ENCODE measurements around the gene NME3.
"Not testable (repeated sequence)": the region's sequence is repeated elsewhere in the genome, so short reads cannot be mapped to it uniquely, and the experiment has no call there.

The NME3 gene

GRCh38 chr16:1745900-1746692 is 25.2 kb downstream of the NME3 start:
- no peak for DNase-seq

GRCh38 chr16:1745181-1745899 is 26.0 kb downstream of the NME3 start:
- DNase-seq: no peak

GRCh38 chr16:1744338-1744840 is 27.0 kb downstream of the NME3 start:
- DNase-seq: no peak

GRCh38 chr16:1743376-1744337 is 27.7 kb downstream of the NME3 start:
- no peak for DNase-seq

- no peak for DNase-seq
These were observed 29.7 kb downstream of the NME3 start for GRCh38 chr16:1741553-1742165.

GRCh38 chr16:1740781-1741490 is 30.4 kb downstream of the NME3 start:
- DNase-seq: no peak

- DNase-seq: no peak
These were observed 31.1 kb downstream of the NME3 start for GRCh38 chr16:1740234-1740633.

- DNase-seq: no peak
These were observed 36.5 kb downstream of the NME3 start for GRCh38 chr16:1734816-1735215.

GRCh38 chr16:1734123-1734522 is 37.2 kb downstream of the NME3 start:
- DNase-seq: no peak

GRCh38 chr16:1732551-1732987 is 38.8 kb downstream of the NME3 start:
- not testable (repeated sequence) for DNase-seq

- no peak for DNase-seq
These were observed 39.3 kb downstream of the NME3 start for GRCh38 chr16:1732071-1732470.

- no peak for DNase-seq
These were observed 39.7 kb downstream of the NME3 start for GRCh38 chr16:1731603-1732002.

GRCh38 chr16:1731073-1731472 is 40.3 kb downstream of the NME3 start:
- no peak for DNase-seq

- no peak for DNase-seq
These were observed 41.9 kb downstream of the NME3 start for GRCh38 chr16:1729445-1729844.

GRCh38 chr16:1729026-1729425 is 42.3 kb downstream of the NME3 start:
- no peak for DNase-seq

- DNase-seq: no peak
These were observed 43.4 kb downstream of the NME3 start for GRCh38 chr16:1727651-1728624.

- no peak for DNase-seq
These were observed 44.5 kb downstream of the NME3 start for GRCh38 chr16:1726661-1727502.

GRCh38 chr16:1724491-1724890 is 46.9 kb downstream of the NME3 start:
- DNase-seq: no peak

- peak; percentile 16 for DNase-seq
These were observed 47.7 kb downstream of the NME3 start for GRCh38 chr16:1723450-1724147.
